NCI-H510A treated with DMSO at 0.1 percent for 48 hours (cell line): ENCODE results near the gene CACNG1.

Source experiments
- DNase-seq: peaks from one replicate; lab custom pipeline; 2025; lab: John Stamatoyannopoulos, UW

CACNG1 gene

GRCh38 chr17:67051837-67052236, 7.5 kb downstream of the CACNG1 start:
- no peak for DNase-seq

GRCh38 chr17:67052720-67053437, 8.5 kb downstream of the CACNG1 start:
- no peak for DNase-seq

GRCh38 chr17:67053438-67054000, 9.2 kb downstream of the CACNG1 start:
- DNase-seq: no peak

- DNase-seq: no peak
Observed at GRCh38 chr17:67054011-67054591, 9.7 kb downstream of the CACNG1 start.

GRCh38 chr17:67054608-67055007, 10.3 kb downstream of the CACNG1 start:
- no peak for DNase-seq

- no peak for DNase-seq
Observed at GRCh38 chr17:67055041-67055443, 10.7 kb downstream of the CACNG1 start.

- no peak for DNase-seq
Observed at GRCh38 chr17:67055811-67056745, 11.7 kb downstream of the CACNG1 start.

- no peak for DNase-seq
Observed at GRCh38 chr17:67056746-67057490, 12.6 kb downstream of the CACNG1 start.

- no peak for DNase-seq
Observed at GRCh38 chr17:67058036-67058435, 13.7 kb downstream of the CACNG1 start.

- DNase-seq: no peak
Observed at GRCh38 chr17:67059372-67059771, 15.0 kb downstream of the CACNG1 start.

- no peak for DNase-seq
Observed at GRCh38 chr17:67063141-67063540, 18.8 kb downstream of the CACNG1 start.

GRCh38 chr17:67066717-67067116, 22.4 kb downstream of the CACNG1 start:
- DNase-seq: no peak

GRCh38 chr17:67067571-67068482, 23.5 kb downstream of the CACNG1 start:
- DNase-seq: no peak

- DNase-seq: peak; percentile 90
Observed at GRCh38 chr17:67068999-67069398, 24.6 kb downstream of the CACNG1 start.

GRCh38 chr17:67069603-67070136, 25.3 kb downstream of the CACNG1 start:
- DNase-seq: no peak

- DNase-seq: no peak
Observed at GRCh38 chr17:67071595-67071994, 27.2 kb downstream of the CACNG1 start.

- no peak for DNase-seq
Observed at GRCh38 chr17:67072885-67073284, 28.5 kb downstream of the CACNG1 start.

- no peak for DNase-seq
Observed at GRCh38 chr17:67074781-67075180, 30.4 kb downstream of the CACNG1 start.

- no peak for DNase-seq
Observed at GRCh38 chr17:67076290-67076689, 31.9 kb downstream of the CACNG1 start.

GRCh38 chr17:67078292-67078691, 33.9 kb downstream of the CACNG1 start:
- no peak for DNase-seq
